T47D (cell line): ENCODE data around the gene AP1M1.

Source experiments
- DNase-seq, 2 experiments: peaks; one replicate each; pipeline versions ENCODE4 v3.0.0 to v3.0.0-alpha.2; 2011 to 2012; ENCODE audit warnings: low read depth in 1 of 2, low spot score in 1 of 2
- JUND ChIP-seq: IDR thresholded peaks from 2 replicates; pipeline ENCODE4 v1.6.1; 2012; ENCODE audit warnings: low read depth
- in situ Hi-C: cut with HindIII; loops from 2 replicates; pipeline ENCODE4 v1.10.0; 2016; ENCODE audit warnings: low sequenced_read_pairs, low pct_unique_long_range_greater_than_20kb

Gene AP1M1

GRCh38 chr19:16232127-16232526 is 34.4 kb downstream of the AP1M1 start:
- TF ChIP-seq JUND = no peak
- DNase-seq = no peak
- in situ Hi-C loops = no loop called here

- no peak for DNase-seq
- in situ Hi-C loops = no loop called here
- TF ChIP-seq JUND = no peak
Observed at GRCh38 chr19:16232568-16232967, 34.9 kb downstream of the AP1M1 start.

GRCh38 chr19:16233081-16233776 is 35.5 kb downstream of the AP1M1 start:
- TF ChIP-seq JUND = no peak
- in situ Hi-C loops = no loop called here
- no peak for DNase-seq

- DNase-seq = no peak
- in situ Hi-C loops = no loop called here
- no peak for TF ChIP-seq JUND
Observed at GRCh38 chr19:16233836-16234551, 36.3 kb downstream of the AP1M1 start.

GRCh38 chr19:16234552-16235445 is 37.1 kb downstream of the AP1M1 start:
- DNase-seq = no peak
- in situ Hi-C loops = no loop called here
- TF ChIP-seq JUND = no peak

GRCh38 chr19:16235811-16236652 is 38.3 kb downstream of the AP1M1 start:
- no peak for TF ChIP-seq JUND
- in situ Hi-C loops = no loop called here
- DNase-seq = no peak

- no peak for DNase-seq
- TF ChIP-seq JUND = no peak
- in situ Hi-C loops = no loop called here
Observed at GRCh38 chr19:16244091-16244490, 46.4 kb downstream of the AP1M1 start.

GRCh38 chr19:16247353-16248182 is 49.9 kb downstream of the AP1M1 start:
- peak; percentile 70 to 75 for DNase-seq
- in situ Hi-C loops = no loop called here
- no peak for TF ChIP-seq JUND

GRCh38 chr19:16248380-16249023 is 50.8 kb downstream of the AP1M1 start:
- no peak for DNase-seq
- TF ChIP-seq JUND = no peak
- in situ Hi-C loops = no loop called here

- no peak for DNase-seq
- no peak for TF ChIP-seq JUND
- in situ Hi-C loops = no loop called here
Observed at GRCh38 chr19:16249826-16250404, 52.2 kb downstream of the AP1M1 start.
